BLaER1 treated with 17β-estradiol and CSF1 and Interleukin-3, amounts not matched to agents 10 nM and 100 nM (cell line): ENCODE data around the gene RELL1.

Experiments
- H3K27ac ChIP-seq, 11 experiments: shearing (Covaris generic); formaldehyde crosslinking; 2 replicates each; pipeline ENCODE4 v1.8.1; 2022
- H3K27me3 ChIP-seq, 11 experiments: shearing (Covaris generic); formaldehyde crosslinking; 2 replicates each; pipeline ENCODE4 v1.8.1; 2022
- H3K36me3 ChIP-seq, 11 experiments: shearing (Covaris generic); formaldehyde crosslinking; 2 replicates each; pipeline ENCODE4 v1.8.1; 2022
- H3K4me1 ChIP-seq, 10 experiments: shearing (Covaris generic); formaldehyde crosslinking; 2 replicates each; pipeline ENCODE4 v1.8.1; 2022
- H3K4me2 ChIP-seq, 11 experiments: shearing (Covaris generic); formaldehyde crosslinking; 2 replicates each; pipeline ENCODE4 v1.8.1; 2022
- H3K4me3 ChIP-seq, 10 experiments: shearing (Covaris generic); formaldehyde crosslinking; 2 replicates each; pipeline ENCODE4 v1.8.1; 2022
- H3K9ac ChIP-seq, 11 experiments: shearing (Covaris generic); formaldehyde crosslinking; 2 replicates each; pipeline ENCODE4 v1.8.1; 2022
- H3K9me3 ChIP-seq, 11 experiments: shearing (Covaris generic); formaldehyde crosslinking; replicated peaks in 1 of 11; 2 replicates each; pipeline ENCODE4 v1.8.1; 2022
- H4K20me1 ChIP-seq, 11 experiments: shearing (Covaris generic); formaldehyde crosslinking; 2 replicates each; pipeline ENCODE4 v1.8.1; 2022
- Cebpa-rat ChIP-seq, 11 experiments: shearing (Covaris generic); IDR thresholded peaks; 2 replicates each; pipeline ENCODE4 v1.8.1; 2022

The RELL1 gene

GRCh38 chr4:37686373-37687193 is at the start of gene RELL1:
RELL1 (minus strand) TSS chr4:37686376; CDS start chr4:37686287, 89 bp downstream.
- Histone ChIP-seq H3K27me3 (no peaks in the 10 kb centered on the region), H3K4me2 (peak within 1 kb of the TSS; percentile 81 to 97 (median 90)), H3K4me3 (peak within 1 kb of the TSS; percentile 79 to 99 (median 94)), H3K9me3 (no peaks in the 10 kb centered on the region), H3K4me1 (peaks cover 32 to 46% (median 37%) of the 10 kb centered on the region in 10 experiments), H4K20me1 (peaks cover 0 to 34% (median 11%) of the 10 kb centered on the region in 11 experiments; a peak in 9 of 22 replicates), H3K27ac (peak within 1 kb of the TSS; percentile 87 to 100 (median 91)), H3K36me3 (0 out of 22 replicates have a peak, but pooled peaks cover 0 to under 1% (median 0%) of the 10 kb centered on the region in 11 experiments), H3K9ac (peak within 1 kb of the TSS; percentile 91 to 100 (median 96))
- TF ChIP-seq Cebpa-rat (IDR thresholded peaks at IDR 0.05) = no peak

GRCh38 chr4:37735578-37735977 is 49.4 kb upstream of the RELL1 start:
- Histone ChIP-seq H3K27ac (peak overlapping the region in 3 of 11 experiments; percentile 5 to 59 (median 6); a peak in 2 of 22 replicates), H3K4me3 (no peak overlapping the region), H3K27me3 (no peaks in the 10 kb centered on the region), H3K4me2 (peak overlapping the region in 5 of 11 experiments; percentile 27 to 87 (median 44); a peak in 10 of 22 replicates), H3K9ac (peak overlapping the region in 1 of 11 experiments; percentile 24; a peak in 1 of 22 replicates), H4K20me1 (no peaks in the 10 kb centered on the region), H3K9me3 (no peaks in the 10 kb centered on the region), H3K36me3 (no peaks in the 10 kb centered on the region), H3K4me1 (peaks cover 0 to 34% (median 7%) of the 10 kb centered on the region in 10 experiments; a peak in 13 of 20 replicates)
- TF ChIP-seq Cebpa-rat (IDR thresholded peaks at IDR 0.05) = no peak

- peaks cover 0 to 40% (median 7%) of the 10 kb centered on the region in 10 experiments; a peak in 13 of 20 replicates for H3K4me1 ChIP-seq
- H4K20me1 ChIP-seq = no peaks in the 10 kb centered on the region
- no peak for TF ChIP-seq Cebpa-rat (IDR thresholded peaks at IDR 0.05)
- H3K9me3 ChIP-seq = no peaks in the 10 kb centered on the region
- H3K36me3 ChIP-seq = no peaks in the 10 kb centered on the region
- H3K27ac ChIP-seq = peak overlapping the region in 3 of 11 experiments; percentile 5 to 59 (median 6); a peak in 2 of 22 replicates
- peak overlapping the region in 4 of 11 experiments; percentile 27 to 87 (median 58); a peak in 8 of 22 replicates for H3K4me2 ChIP-seq
- H3K4me3 ChIP-seq = no peak overlapping the region
- peak overlapping the region in 1 of 11 experiments; percentile 24; a peak in 1 of 22 replicates for H3K9ac ChIP-seq
- H3K27me3 ChIP-seq = no peaks in the 10 kb centered on the region
These were observed 48.8 kb upstream of the RELL1 start for GRCh38 chr4:37734989-37735388.

- no peak for TF ChIP-seq Cebpa-rat (IDR thresholded peaks at IDR 0.05)
- H3K27ac ChIP-seq = no peak overlapping the region
- H3K27me3 ChIP-seq = no peaks in the 10 kb centered on the region
- no peak overlapping the region for H3K4me3 ChIP-seq
- peaks cover 0 to 57% (median 7%) of the 10 kb centered on the region in 10 experiments; a peak in 13 of 20 replicates for H3K4me1 ChIP-seq
- no peak overlapping the region for H3K9ac ChIP-seq
- H3K36me3 ChIP-seq = no peaks in the 10 kb centered on the region
- H3K9me3 ChIP-seq = no peaks in the 10 kb centered on the region
- 0 out of 22 replicates have a peak overlapping the region, but pooled peaks of 1 of the 11 experiments have one; percentile 6 for H3K4me2 ChIP-seq
- H4K20me1 ChIP-seq = no peaks in the 10 kb centered on the region
These were observed 47.2 kb upstream of the RELL1 start for GRCh38 chr4:37733240-37733867.

- Histone ChIP-seq H3K27me3 (no peaks in the 10 kb centered on the region), H4K20me1 (no peaks in the 10 kb centered on the region)
These were observed 46.5 kb upstream of the RELL1 start for GRCh38 chr4:37732526-37733186.

GRCh38 chr4:37729649-37730004 is 43.5 kb upstream of the RELL1 start:
- Histone ChIP-seq H4K20me1 (no peaks in the 10 kb centered on the region), H3K36me3 (no peaks in the 10 kb centered on the region), H3K9ac (no peak overlapping the region), H3K9me3 (no peaks in the 10 kb centered on the region), H3K4me1 (peaks cover 0 to 38% (median 0%) of the 10 kb centered on the region in 10 experiments; a peak in 5 of 20 replicates), H3K27me3 (no peaks in the 10 kb centered on the region), H3K27ac (peak overlapping the region in 2 of 11 experiments; percentile 48 to 71; a peak in 2 of 22 replicates), H3K4me2 (peak overlapping the region in 2 of 11 experiments; percentile 66 to 68; a peak in 4 of 22 replicates), H3K4me3 (no peak overlapping the region)
- TF ChIP-seq Cebpa-rat (IDR thresholded peaks at IDR 0.05) = no peak

More at GRCh38 chr4:37732526-37733186, 46.5 kb upstream of the RELL1 start:
- no peak for TF ChIP-seq Cebpa-rat (IDR thresholded peaks at IDR 0.05)
- no peaks in the 10 kb centered on the region for H3K9me3 ChIP-seq
- peaks cover 0 to 63% (median 7%) of the 10 kb centered on the region in 10 experiments; a peak in 13 of 20 replicates for H3K4me1 ChIP-seq
- H3K27ac ChIP-seq = no peak overlapping the region
- H3K4me2 ChIP-seq = 0 out of 22 replicates have a peak overlapping the region, but pooled peaks of 1 of the 11 experiments have one; percentile 6
- no peak overlapping the region for H3K9ac ChIP-seq
- H3K4me3 ChIP-seq = no peak overlapping the region
- no peaks in the 10 kb centered on the region for H3K36me3 ChIP-seq

GRCh38 chr4:37728064-37728463 is 41.9 kb upstream of the RELL1 start:
- Histone ChIP-seq H3K9me3 (no peaks in the 10 kb centered on the region), H3K9ac (no peak overlapping the region), H3K36me3 (no peaks in the 10 kb centered on the region), H4K20me1 (no peaks in the 10 kb centered on the region), H3K4me1 (peaks cover 0 to 38% (median 0%) of the 10 kb centered on the region in 10 experiments; a peak in 5 of 20 replicates), H3K27ac (no peak overlapping the region; a peak in 1 of 22 replicates), H3K27me3 (no peaks in the 10 kb centered on the region), H3K4me2 (peak overlapping the region in 1 of 11 experiments; percentile 66; a peak in 1 of 22 replicates), H3K4me3 (no peak overlapping the region)
- no peak for TF ChIP-seq Cebpa-rat (IDR thresholded peaks at IDR 0.05)

- no peaks in the 10 kb centered on the region for H3K9me3 ChIP-seq
- H3K36me3 ChIP-seq = no peaks in the 10 kb centered on the region
- TF ChIP-seq Cebpa-rat (IDR thresholded peaks at IDR 0.05) = no peak
- H3K4me3 ChIP-seq = no peak overlapping the region
- no peaks in the 10 kb centered on the region for H4K20me1 ChIP-seq
- no peak overlapping the region for H3K9ac ChIP-seq
- H3K27me3 ChIP-seq = no peaks in the 10 kb centered on the region
- H3K4me2 ChIP-seq = peak overlapping the region in 1 of 11 experiments; percentile 66; a peak in 1 of 22 replicates
- no peak overlapping the region for H3K27ac ChIP-seq
- peaks cover 0 to 34% (median 0%) of the 10 kb centered on the region in 10 experiments; a peak in 5 of 20 replicates for H3K4me1 ChIP-seq
These were observed 41.5 kb upstream of the RELL1 start for GRCh38 chr4:37727635-37728034.
